WERI-Rb-1 (cell line): ENCODE measurements around the gene COPE.

Experiments
- DNase-seq: peaks from one replicate; pipeline ENCODE4 v3.0.0-alpha.2; 2020
- H3K27ac ChIP-seq: fragments of 250-450 bp; sonication (Bioruptor Pico); 2 replicates; pipeline ENCODE4 v1.5.1; 2020; ENCODE audit warnings: mild to moderate bottlenecking, moderate library complexity
- H3K27me3 ChIP-seq: fragments of 250-450 bp; sonication (Bioruptor Pico); 2 replicates; pipeline ENCODE4 v1.5.1; 2021; ENCODE audit warnings: mild to moderate bottlenecking, low read depth, moderate library complexity; ENCODE audit not compliant: insufficient read depth, severe bottlenecking
- H3K36me3 ChIP-seq: fragments of 250-450 bp; sonication (Bioruptor Pico); 2 replicates; pipeline ENCODE4 v1.5.1; 2020; ENCODE audit warnings: mild to moderate bottlenecking, moderate library complexity
- H3K4me3 ChIP-seq: 2 replicates; pipeline ENCODE4 v1.5.1; 2011; ENCODE audit warnings: low read depth, mild to moderate bottlenecking, control low read depth, low read length
- H3K9me3 ChIP-seq: fragments of 250-450 bp; sonication (Bioruptor Pico); 2 replicates; pipeline ENCODE4 v1.5.1; 2021; ENCODE audit warnings: mild to moderate bottlenecking, moderate library complexity; ENCODE audit not compliant: severe bottlenecking
- CTCF ChIP-seq: IDR thresholded peaks from 2 replicates; pipeline ENCODE4 v1.5.1; 2011; ENCODE audit warnings: low read depth, mild to moderate bottlenecking, control low read depth, inconsistent platforms, low read length

COPE gene

GRCh38 chr19:18943465-18943864 lies 24.3 kb upstream of the COPE start:
- Histone ChIP-seq H3K9me3 (peaks cover 2% of the 10 kb centered on the region), H3K36me3 (peaks cover 3% of the 10 kb centered on the region; the same call in 1 of the 2 replicates), H3K4me3 (no peak overlapping the region), H3K27ac (no peak overlapping the region), H3K27me3 (no peaks in the 10 kb centered on the region)
- DNase-seq: no peak
- TF ChIP-seq CTCF: no peak

GRCh38 chr19:18942692-18943091 lies 23.5 kb upstream of the COPE start:
- DNase-seq: no peak
- peak overlapping the region; percentile 14; the same call in 1 of the 2 replicates for H3K27ac ChIP-seq
- TF ChIP-seq CTCF: no peak
- peaks cover 2% of the 10 kb centered on the region for H3K9me3 ChIP-seq
- H3K4me3 ChIP-seq: no peak overlapping the region
- peaks cover 10% of the 10 kb centered on the region for H3K36me3 ChIP-seq
- H3K27me3 ChIP-seq: no peaks in the 10 kb centered on the region

- H3K27me3 ChIP-seq: no peaks in the 10 kb centered on the region
- peak overlapping the region; percentile 77 for H3K27ac ChIP-seq
- H3K36me3 ChIP-seq: peaks cover 12% of the 10 kb centered on the region
- no peak for DNase-seq
- TF ChIP-seq CTCF: no peak
- H3K4me3 ChIP-seq: peak overlapping the region; percentile 32
- H3K9me3 ChIP-seq: no peaks in the 10 kb centered on the region
Measured at GRCh38 chr19:18941628-18942354, 22.6 kb upstream of the COPE start.

- H3K27ac ChIP-seq: peak within 1 kb of the TSS; percentile 77
Measured at GRCh38 chr19:18940769-18941627, 21.8 kb upstream of the COPE start, which contains the start of gene HOMER3. Gene HOMER3 (minus strand): TSS chr19:18941217. CDS start chr19:18938982, 2,235 bp downstream.

More at GRCh38 chr19:18940769-18941627, 21.8 kb upstream of the COPE start, which contains the start of gene HOMER3:
- H3K27me3 ChIP-seq: no peaks in the 10 kb centered on the region
- DNase-seq: peak; percentile 80
- H3K4me3 ChIP-seq: peak within 1 kb of the TSS; percentile 81
- H3K36me3 ChIP-seq: peaks cover 14% of the 10 kb centered on the region
- no peak for TF ChIP-seq CTCF
- no peaks in the 10 kb centered on the region for H3K9me3 ChIP-seq
